ENCODE data around the gene ZNF26. TPM values are rescaled to one million over a fixed set of nuclear protein-coding genes. Genes with fewer than 3 reads are reported as not detected.
"Not testable (repeated sequence)": the region's sequence is repeated elsewhere in the genome, so short reads cannot be mapped to it uniquely, and the experiment has no call there.

Gene ZNF26
- total RNA-seq, 2 donors from 2014 or later = 22.9 to 24.1 TPM

- H3K4me1 Mint-ChIP-seq (ENCODE audit: low read depth) = no peaks in the 10 kb centered on the region
- H3K27ac Mint-ChIP-seq = no peak overlapping the region
These were observed 19.3 kb upstream of the ZNF26 start for GRCh38 chr12:132966676-132967415.

GRCh38 chr12:132967736-132968135, 18.4 kb upstream of the ZNF26 start:
- no peaks in the 10 kb centered on the region for H3K4me1 Mint-ChIP-seq (ENCODE audit: low read depth)
- H3K27ac Mint-ChIP-seq = no peak overlapping the region
- H3K36me3 Mint-ChIP-seq (ENCODE audit: insufficient read depth in 2 of 2) = peaks cover 9 to 30% of the 10 kb centered on the region in 2 donors
- H3K9me3 Mint-ChIP-seq = peaks cover 7 to 9% of the 10 kb centered on the region in 2 donors
- no peak overlapping the region for H3K4me3 Mint-ChIP-seq
- DNase-seq = no peak
- no peaks in the 10 kb centered on the region for H3K27me3 Mint-ChIP-seq (ENCODE audit: low read depth)
- ATAC-seq (replicated peaks in 1 of 2) = no peak

More at GRCh38 chr12:132966676-132967415, 19.3 kb upstream of the ZNF26 start:
- Mint-ChIP-seq H3K9me3 (peaks cover 4 to 6% of the 10 kb centered on the region in 2 donors), H3K4me3 (no peak overlapping the region), H3K27me3 (ENCODE audit: low read depth) (no peaks in the 10 kb centered on the region), H3K36me3 (ENCODE audit: insufficient read depth in 2 of 2) (peaks cover 7 to 26% of the 10 kb centered on the region in 2 donors)
- DNase-seq (no peak), ATAC-seq (replicated peaks in 1 of 2) (no peak)

- no peak overlapping the region for H3K27ac Mint-ChIP-seq
- H3K4me3 Mint-ChIP-seq = no peak overlapping the region
- ATAC-seq (replicated peaks in 1 of 2) (no peak), DNase-seq (no peak)
- peaks cover 14 to 15% of the 10 kb centered on the region in 2 donors for H3K9me3 Mint-ChIP-seq
- no peaks in the 10 kb centered on the region for H3K27me3 Mint-ChIP-seq (ENCODE audit: low read depth)
- H3K4me1 Mint-ChIP-seq (ENCODE audit: low read depth) = no peaks in the 10 kb centered on the region
- H3K36me3 Mint-ChIP-seq (ENCODE audit: insufficient read depth in 2 of 2) = peaks cover 17 to 18% of the 10 kb centered on the region in 2 donors
These were observed 13.8 kb upstream of the ZNF26 start for GRCh38 chr12:132972374-132972773.

- not testable (repeated sequence) for ATAC-seq (replicated peaks in 1 of 2); H3K4me3 Mint-ChIP-seq; H3K27me3 Mint-ChIP-seq (ENCODE audit: low read depth); H3K4me1 Mint-ChIP-seq (ENCODE audit: low read depth); H3K27ac Mint-ChIP-seq
- H3K9me3 Mint-ChIP-seq = peaks cover 16 to 21% of the 10 kb centered on the region in 2 donors
- H3K36me3 Mint-ChIP-seq (ENCODE audit: insufficient read depth in 2 of 2) = peaks cover 17 to 18% of the 10 kb centered on the region in 2 donors
- peak; percentile 53 to 56 for DNase-seq
These were observed 9.3 kb upstream of the ZNF26 start for GRCh38 chr12:132976870-132977269.

- peak overlapping the region; percentile 89 to 96 for H3K4me3 Mint-ChIP-seq
- H3K27ac Mint-ChIP-seq = peak overlapping the region; percentile 78
- peaks cover 5% of the 10 kb centered on the region for H3K27me3 Mint-ChIP-seq (ENCODE audit: low read depth)
- ATAC-seq (replicated peaks in 1 of 2) = no peak
- H3K4me1 Mint-ChIP-seq (ENCODE audit: low read depth) = peaks cover 32% of the 10 kb centered on the region
- no peak for DNase-seq
- peaks cover 14 to 25% of the 10 kb centered on the region in 2 donors for H3K9me3 Mint-ChIP-seq
- H3K36me3 Mint-ChIP-seq (ENCODE audit: insufficient read depth in 2 of 2) = peaks cover 28 to 57% of the 10 kb centered on the region in 2 donors
These were observed 688 bp downstream of the ZNF26 start for GRCh38 chr12:132986885-132987225.

GRCh38 chr12:132998741-132999140, 12.6 kb downstream of the ZNF26 start:
- Mint-ChIP-seq H3K4me3 (no peak overlapping the region), H3K9me3 (peaks cover 26 to 33% of the 10 kb centered on the region in 2 donors), H3K4me1 (ENCODE audit: low read depth) (peaks cover 8% of the 10 kb centered on the region), H3K27ac (no peak overlapping the region), H3K27me3 (ENCODE audit: low read depth) (no peaks in the 10 kb centered on the region), H3K36me3 (ENCODE audit: insufficient read depth in 2 of 2) (peaks cover 51 to 75% of the 10 kb centered on the region in 2 donors)
- no peak for DNase-seq
- no peak for ATAC-seq (replicated peaks in 1 of 2)

GRCh38 chr12:133010657-133011297, 24.6 kb downstream of the ZNF26 start:
- Mint-ChIP-seq H3K27me3 (ENCODE audit: low read depth) (no peaks in the 10 kb centered on the region), H3K9me3 (peaks cover 25 to 29% of the 10 kb centered on the region in 2 donors), H3K4me1 (ENCODE audit: low read depth) (no peaks in the 10 kb centered on the region), H3K4me3 (no peak overlapping the region), H3K36me3 (ENCODE audit: insufficient read depth in 2 of 2) (peaks cover 53 to 82% of the 10 kb centered on the region in 2 donors), H3K27ac (no peak overlapping the region)
- DNase-seq (no peak), ATAC-seq (replicated peaks in 1 of 2) (no peak)

- peaks cover 22 to 23% of the 10 kb centered on the region in 2 donors for H3K36me3 Mint-ChIP-seq (ENCODE audit: insufficient read depth in 2 of 2)
- peaks cover 16 to 39% of the 10 kb centered on the region in 2 donors for H3K9me3 Mint-ChIP-seq
- ATAC-seq (replicated peaks in 1 of 2) = no peak
These were observed 37.4 kb downstream of the ZNF26 start for GRCh38 chr12:133023566-133023965.

GRCh38 chr12:133026996-133027395, 40.8 kb downstream of the ZNF26 start:
- Mint-ChIP-seq H3K4me3 (no peak overlapping the region), H3K27me3 (ENCODE audit: low read depth) (no peaks in the 10 kb centered on the region), H3K9me3 (peaks cover 19 to 32% of the 10 kb centered on the region in 2 donors), H3K27ac (no peak overlapping the region), H3K36me3 (ENCODE audit: insufficient read depth in 2 of 2) (peaks cover 12 to 13% of the 10 kb centered on the region in 2 donors), H3K4me1 (ENCODE audit: low read depth) (no peaks in the 10 kb centered on the region)
- no peak for ATAC-seq (replicated peaks in 1 of 2)
- DNase-seq = no peak

More at GRCh38 chr12:133023566-133023965, 37.4 kb downstream of the ZNF26 start:
- no peak for DNase-seq
- H3K4me3 Mint-ChIP-seq = no peak overlapping the region
- H3K27ac Mint-ChIP-seq = no peak overlapping the region
- H3K4me1 Mint-ChIP-seq (ENCODE audit: low read depth) = no peaks in the 10 kb centered on the region
- H3K27me3 Mint-ChIP-seq (ENCODE audit: low read depth) = no peaks in the 10 kb centered on the region

- Mint-ChIP-seq H3K36me3 (ENCODE audit: insufficient read depth in 2 of 2) (peaks cover 35 to 58% of the 10 kb centered on the region in 2 donors), H3K4me1 (ENCODE audit: low read depth) (peaks cover 12% of the 10 kb centered on the region), H3K27me3 (ENCODE audit: low read depth) (no peaks in the 10 kb centered on the region), H3K9me3 (peaks cover 23 to 27% of the 10 kb centered on the region in 2 donors), H3K27ac (peak within 1 kb of the TSS; percentile 93), H3K4me3 (peak within 1 kb of the TSS; percentile 92 to 95)
- peak; percentile 95 to 97 for DNase-seq
- peak; percentile 97 for ATAC-seq (replicated peaks in 1 of 2)
These were observed 51.2 kb downstream of the ZNF26 start, which contains the start of gene ZNF84 for GRCh38 chr12:133037207-133038005. ZNF84 (plus strand) TSS chr12:133037509; CDS start chr12:133041468, 3,959 bp downstream.

GRCh38 chr12:133038118-133038709, 52.0 kb downstream of the ZNF26 start:
- peaks cover 12% of the 10 kb centered on the region for H3K4me1 Mint-ChIP-seq (ENCODE audit: low read depth)
- H3K36me3 Mint-ChIP-seq (ENCODE audit: insufficient read depth in 2 of 2) = peaks cover 39 to 65% of the 10 kb centered on the region in 2 donors
- no peak for ATAC-seq (replicated peaks in 1 of 2)
- no peaks in the 10 kb centered on the region for H3K27me3 Mint-ChIP-seq (ENCODE audit: low read depth)
- H3K4me3 Mint-ChIP-seq = peak overlapping the region; percentile 92 to 95
- no peak for DNase-seq
- peak overlapping the region; percentile 86 for H3K27ac Mint-ChIP-seq
- H3K9me3 Mint-ChIP-seq = peaks cover 26 to 30% of the 10 kb centered on the region in 2 donors

GRCh38 chr12:133046698-133047097, 60.5 kb downstream of the ZNF26 start:
- peaks cover 38 to 47% of the 10 kb centered on the region in 2 donors for H3K9me3 Mint-ChIP-seq
- H3K36me3 Mint-ChIP-seq (ENCODE audit: insufficient read depth in 2 of 2) = peaks cover 71 to 93% of the 10 kb centered on the region in 2 donors
- no peak overlapping the region for H3K27ac Mint-ChIP-seq
- no peaks in the 10 kb centered on the region for H3K4me1 Mint-ChIP-seq (ENCODE audit: low read depth)
- DNase-seq (no peak), ATAC-seq (replicated peaks in 1 of 2) (no peak)
- H3K4me3 Mint-ChIP-seq = no peak overlapping the region
- no peaks in the 10 kb centered on the region for H3K27me3 Mint-ChIP-seq (ENCODE audit: low read depth)
